Left colon (tissue), 2 donors: ENCODE measurements around the gene BRD4. TPM values are rescaled to one million over a fixed set of nuclear protein-coding genes. Genes with fewer than 3 reads are reported as not detected.
A peak's percentile ranks its signal among the peaks of the same experiment; 100 is the strongest.
"Not testable (repeated sequence)": the region's sequence is repeated elsewhere in the genome, so short reads cannot be mapped to it uniquely, and the experiment has no call there.

ENCODE experiments used
- ATAC-seq: fragments of 200-7000 bp; cut with Tn5 transposase; one replicate; pipeline ENCODE4 v1.9.1; 2020; ENCODE audit warnings: mild to moderate bottlenecking, moderate library complexity
- DNase-seq, 2 donors: peaks; one replicate each; pipeline ENCODE4 v3.0.0-alpha.2; 2020
- intact Hi-C, 2 donors: fragments of 100-400 bp; cut with DNase I in 1 of 2; cut with micrococcal nuclease in 1 of 2; formaldehyde crosslinking; loops; one replicate each; pipeline versions ENCODE4 v1.11.2 to v1.14.0; 2022; cut with DNase I, micrococcal nuclease
- total RNA-seq, 2 donors: library from RNA; stranded (reverse); fragmentation: NEBNext Ultra II Directional; extraction: Animal tissue kit (Norgen Biotek cat#: 25700); gene quantifications; one replicate each; pipeline ENCODE4 v1.2.1, GENCODE V29; 2021
- donor health status: DM: no; HTN: no; CAD: no.
- donor health status: DM: yes; HTN: yes; CAD: no.

The BRD4 gene
- total RNA-seq, 2 donors from 2014 or later = 64.6 to 90.7 TPM

GRCh38 chr19:15365264-15365663 is 32.9 kb upstream of the BRD4 start:
- ATAC-seq = no peak
- intact Hi-C loops = no loop called here
- DNase-seq = no peak

GRCh38 chr19:15363791-15364190 is 31.5 kb upstream of the BRD4 start:
- ATAC-seq, intact Hi-C loops, DNase-seq: not testable (repeated sequence)

DNA sequence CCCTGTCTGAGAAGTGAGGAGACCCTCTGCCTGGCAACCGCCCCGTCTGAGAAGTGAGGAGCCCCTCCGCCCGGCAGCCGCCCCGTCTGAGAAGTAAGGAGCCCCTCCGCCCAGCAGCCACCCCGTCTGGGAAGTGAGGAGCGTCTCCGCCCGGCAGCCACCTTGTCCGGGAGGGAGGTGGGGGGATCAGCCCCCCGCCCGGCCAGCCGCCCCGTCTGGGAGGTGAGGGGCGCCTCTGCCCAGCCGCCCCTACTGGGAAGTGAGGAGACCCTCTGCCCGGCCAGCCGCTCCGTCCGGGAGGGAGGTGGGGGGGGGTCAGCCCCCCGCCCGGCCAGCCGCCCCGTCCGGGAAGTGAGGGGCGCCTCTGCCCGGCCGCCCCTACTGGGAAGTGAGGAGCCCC is 30.7 kb upstream of the BRD4 start:
- DNase-seq, ATAC-seq, intact Hi-C loops: not testable (repeated sequence)

DNA sequence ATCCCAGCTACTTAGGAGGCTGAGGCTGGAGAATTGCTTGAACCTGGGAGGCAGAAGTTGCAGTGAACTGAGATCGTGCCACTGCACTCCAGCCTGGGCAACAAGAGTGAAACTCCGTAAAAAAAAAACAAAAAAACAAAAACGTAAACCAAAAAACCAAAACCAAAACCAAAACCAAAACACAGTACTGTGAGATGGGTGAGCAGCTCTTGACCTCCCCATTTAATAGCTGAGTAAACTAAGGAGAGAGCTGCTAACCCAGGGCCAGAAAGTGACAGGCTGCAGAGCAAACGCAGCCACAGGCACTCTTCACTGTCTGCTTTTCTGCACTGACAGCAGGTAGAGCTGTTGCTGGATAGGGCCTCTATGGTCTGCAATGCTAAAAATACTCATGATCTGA is 27.7 kb upstream of the BRD4 start:
- ATAC-seq, intact Hi-C loops, DNase-seq: not testable (repeated sequence)

DNA sequence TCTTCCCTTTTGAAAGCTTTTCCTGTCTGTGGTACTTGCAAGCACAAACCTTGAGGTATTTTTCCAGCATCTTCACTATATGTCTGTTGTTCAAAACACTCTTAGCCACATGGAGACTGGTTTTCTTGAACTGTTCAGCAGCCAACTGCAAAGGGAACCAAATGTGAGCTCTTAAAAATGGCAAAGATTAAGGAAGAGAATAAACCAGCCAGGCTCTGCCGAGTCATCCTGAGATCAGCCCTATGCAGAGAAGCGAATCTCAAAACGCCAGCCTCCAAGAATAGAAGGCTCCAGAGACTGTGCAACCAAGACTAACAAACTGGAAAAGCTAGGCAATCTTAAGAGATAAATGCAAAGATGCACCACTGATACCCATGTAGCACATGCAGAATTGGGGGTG is 26.6 kb upstream of the BRD4 start:
- ATAC-seq = no peak
- intact Hi-C loops = no loop called here
- DNase-seq = no peak

GRCh38 chr19:15357906-15358305 is 25.6 kb upstream of the BRD4 start:
- no peak for DNase-seq
- peak; percentile 52 for ATAC-seq
- intact Hi-C loops = no loop called here

DNA sequence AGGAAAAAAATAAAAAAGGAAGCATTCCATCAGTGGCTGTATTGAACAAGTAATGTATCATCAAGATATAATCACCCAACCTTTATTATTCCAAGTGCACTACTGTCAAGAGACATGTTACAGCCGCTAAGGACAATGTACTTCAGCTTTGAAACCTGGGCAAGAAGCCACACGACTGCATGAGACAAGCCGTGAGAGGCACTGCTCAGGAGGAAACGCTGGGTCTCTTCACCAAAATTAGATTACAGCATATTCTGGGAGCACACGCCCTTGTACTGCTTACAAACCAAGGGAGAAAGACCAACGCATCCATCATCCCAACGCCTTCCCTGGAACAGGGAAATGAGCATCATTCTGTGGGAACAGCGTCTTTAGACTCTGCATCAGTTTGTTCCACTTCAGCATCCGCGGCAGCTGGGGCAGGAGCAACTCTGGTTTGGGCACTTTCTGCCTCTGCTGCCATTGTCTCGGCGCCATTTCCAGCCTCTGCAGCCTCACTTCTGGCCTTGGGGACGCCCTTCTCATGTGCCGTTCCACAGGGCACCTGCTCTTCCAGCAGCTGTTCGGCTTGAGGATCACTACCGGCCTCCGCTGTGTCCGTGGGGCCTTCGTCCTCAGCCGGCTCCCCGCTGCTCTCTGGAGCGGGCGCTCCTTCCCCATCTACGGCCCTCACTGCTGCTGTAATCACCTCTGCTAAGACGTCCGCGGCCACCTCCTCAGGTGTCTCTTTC is 22.4 kb upstream of the BRD4 start:
- peak; percentile 5 for ATAC-seq
- intact Hi-C loops = no loop called here
- DNase-seq = no peak

- intact Hi-C loops = no loop called here
- ATAC-seq = no peak
- DNase-seq = no peak
Measured at GRCh38 chr19:15353908-15354307, 21.6 kb upstream of the BRD4 start.

- intact Hi-C loops, DNase-seq, ATAC-seq: not testable (repeated sequence)
Measured at GRCh38 chr19:15352535-15352934, 20.2 kb upstream of the BRD4 start.

DNA sequence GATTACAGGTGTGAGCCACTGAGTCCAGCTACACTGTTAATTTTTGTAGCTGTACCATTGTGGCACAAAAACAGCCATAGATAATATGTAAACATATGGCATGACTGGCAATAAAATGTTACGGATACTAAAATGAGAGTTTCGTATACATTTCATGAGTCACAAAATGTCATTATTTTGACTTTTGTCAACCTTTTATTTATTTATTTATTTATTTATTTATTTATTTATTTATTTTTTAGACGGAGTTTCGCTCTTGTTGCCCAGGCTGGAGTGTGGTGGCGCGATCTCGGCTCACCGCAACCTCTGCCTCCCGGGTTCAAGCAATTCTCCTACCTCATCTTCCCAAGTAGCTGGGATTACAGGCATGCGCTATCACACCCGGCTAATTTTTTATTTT is 9.0 kb upstream of the BRD4 start:
- ATAC-seq, DNase-seq, intact Hi-C loops: not testable (repeated sequence)

GRCh38 chr19:15340086-15340485 is 7.7 kb upstream of the BRD4 start:
- intact Hi-C loops = no loop called here
- no peak for ATAC-seq
- DNase-seq = no peak

GRCh38 chr19:15337202-15337601 is 4.9 kb upstream of the BRD4 start:
- no peak for ATAC-seq
- no peak for DNase-seq
- intact Hi-C loops = no loop called here

DNA sequence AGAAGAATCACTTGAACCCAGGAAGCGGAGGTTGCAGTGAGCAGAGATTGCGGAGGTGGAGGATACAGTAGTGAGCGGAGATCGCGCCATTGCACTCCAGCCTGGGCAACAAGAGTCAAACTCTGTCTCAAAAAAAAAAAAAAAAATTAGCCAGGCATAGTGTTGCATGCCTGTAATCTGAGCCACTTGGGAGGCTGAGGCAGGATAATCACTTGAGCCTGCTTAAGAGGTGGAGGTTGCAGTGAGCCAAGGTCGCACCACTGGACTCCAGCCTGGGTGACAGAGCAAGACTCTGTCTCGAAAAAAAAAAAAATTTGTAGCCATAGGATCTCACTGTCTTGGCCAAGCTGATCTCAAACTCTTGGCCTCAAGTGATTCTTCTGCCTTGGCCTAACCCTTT is 3.7 kb upstream of the BRD4 start:
- DNase-seq, ATAC-seq, intact Hi-C loops: not testable (repeated sequence)

GRCh38 chr19:15331419-15332310 is 674 bp downstream of the BRD4 start:
- peak; percentile 50 to 63 for DNase-seq
- peak; percentile 62 for ATAC-seq
- intact Hi-C loops = no loop called here

DNA sequence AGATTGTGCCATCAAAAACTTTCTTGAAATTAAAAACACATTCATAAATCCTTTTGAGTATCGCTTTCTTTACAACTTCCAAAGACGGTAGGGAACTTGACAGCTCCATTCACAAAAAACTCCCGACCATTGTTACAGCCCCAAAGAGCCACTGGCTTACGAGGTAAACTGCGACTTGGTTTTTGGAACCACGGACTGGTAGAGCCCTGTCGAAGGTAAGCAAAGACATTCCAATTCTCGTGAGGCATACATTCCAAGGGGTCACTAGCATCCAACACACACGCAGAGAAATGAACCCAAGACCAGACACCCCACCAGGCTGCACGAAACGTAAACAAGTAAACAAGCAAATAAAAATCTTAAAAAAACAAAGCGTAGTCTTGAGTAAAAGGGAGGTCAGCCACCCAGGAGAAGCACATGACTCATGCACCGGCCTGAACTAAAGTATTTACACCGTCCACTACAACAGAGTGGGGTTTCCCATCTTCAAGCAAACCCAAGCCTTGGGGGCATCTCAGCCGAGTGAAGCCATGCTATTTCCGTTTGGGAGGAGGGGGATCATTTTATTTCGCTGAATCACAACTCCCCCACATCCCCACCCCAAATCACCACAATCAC is 1.4 kb downstream of the BRD4 start:
- DNase-seq (no peak), ATAC-seq (peak; percentile 34)
- intact Hi-C loops = no loop called here

DNA sequence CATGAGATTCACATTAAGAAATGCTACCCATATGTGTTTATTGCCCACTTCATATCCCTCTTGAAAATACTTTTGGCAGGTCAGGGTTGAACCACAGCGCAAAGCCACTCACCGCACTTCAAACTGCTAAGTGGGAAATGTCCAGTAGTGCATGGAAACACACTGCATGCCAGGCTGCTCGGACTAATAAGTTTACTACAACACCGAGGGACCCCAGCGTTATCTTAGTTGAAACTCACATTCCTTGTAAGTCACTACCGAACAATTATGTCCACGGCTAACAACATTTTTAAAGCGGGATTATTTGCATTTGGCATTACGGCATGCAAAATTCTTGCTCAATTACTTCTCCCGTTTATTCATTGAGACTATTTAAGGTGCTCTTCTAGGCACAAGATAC is 4.0 kb downstream of the BRD4 start:
- ATAC-seq (no peak), DNase-seq (no peak)
- intact Hi-C loops = no loop called here

DNA sequence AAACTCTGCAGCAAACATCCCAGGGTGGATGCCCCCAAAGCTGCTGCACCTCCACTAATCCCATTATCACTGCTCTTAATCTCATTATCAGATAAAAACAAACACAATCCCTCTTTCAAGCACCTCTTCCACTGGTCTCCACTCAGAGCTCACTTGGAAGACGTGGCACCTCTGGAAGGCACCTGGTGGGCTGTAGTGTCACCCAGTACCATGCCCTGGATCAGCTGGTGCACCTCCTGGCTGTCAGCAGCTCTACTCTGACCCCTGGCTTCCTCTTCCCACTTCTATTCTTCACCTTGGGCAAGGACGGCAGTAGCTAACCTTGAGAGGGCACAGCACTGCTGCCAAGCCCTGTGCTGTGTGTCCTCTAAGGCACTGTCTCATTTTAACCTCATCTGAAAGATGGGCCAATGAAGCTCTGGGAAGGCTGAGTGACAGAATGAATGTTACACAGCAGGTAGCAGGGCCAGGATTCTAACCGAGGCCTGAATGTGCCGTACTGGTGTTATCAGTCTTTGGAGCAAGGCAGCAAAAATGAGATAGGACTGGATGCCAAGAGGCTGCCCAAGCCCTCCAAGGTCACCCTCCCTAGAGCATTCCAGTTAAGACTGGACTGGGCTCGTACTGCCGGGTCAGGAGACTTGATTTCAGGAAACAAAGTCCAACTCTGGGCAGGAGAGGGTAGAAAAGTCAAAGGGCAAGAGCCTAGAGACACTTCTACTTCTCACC is 7.4 kb downstream of the BRD4 start:
- ATAC-seq = peak; percentile 62
- intact Hi-C loops = no loop called here
- no peak for DNase-seq

DNA sequence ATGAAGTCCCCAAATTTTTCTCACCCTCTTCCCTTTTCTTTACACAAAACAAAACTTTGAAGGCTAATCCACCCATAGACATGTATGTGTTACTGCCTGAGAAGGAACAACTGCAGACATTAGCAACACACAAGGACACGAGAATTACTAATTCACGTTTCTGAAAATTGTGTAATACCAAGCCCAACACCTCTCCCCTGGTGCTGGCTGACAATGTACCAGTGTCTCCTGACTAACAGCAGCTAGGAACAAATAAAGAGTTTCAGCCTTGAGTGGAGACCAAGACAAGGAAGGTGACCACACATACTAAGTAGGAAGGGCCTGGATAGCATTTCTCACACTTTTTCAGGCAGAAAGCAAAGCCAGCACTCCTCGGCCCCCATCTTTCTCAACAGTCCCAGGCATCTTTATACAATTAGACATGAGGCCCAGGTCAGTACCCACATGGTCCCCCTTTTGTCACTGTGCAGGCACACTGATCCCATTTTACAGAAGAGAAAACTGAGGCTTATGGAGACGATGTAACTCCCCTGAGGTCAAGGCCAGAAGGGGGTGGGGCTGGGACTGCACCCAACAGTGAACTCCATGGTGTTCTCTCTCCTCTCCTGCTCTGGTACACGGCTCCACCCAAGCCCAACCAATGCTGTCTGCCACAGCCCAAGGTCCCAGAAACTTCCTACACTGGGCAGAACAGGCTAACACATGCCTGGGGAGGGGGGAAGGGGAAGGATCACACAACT is 8.7 kb downstream of the BRD4 start:
- peak; percentile 84 for ATAC-seq
- intact Hi-C loops = no loop called here
- peak; percentile 58 to 60 for DNase-seq
